CD4-positive, alpha-beta T cell (primary cell): ENCODE data around the gene SHLD3. TPM values are rescaled to one million over a fixed set of nuclear protein-coding genes. Genes with fewer than 3 reads are reported as not detected.
A peak's percentile ranks its signal among the peaks of the same experiment; 100 is the strongest.
"Not testable (repeated sequence)": the region's sequence is repeated elsewhere in the genome, so short reads cannot be mapped to it uniquely, and the experiment has no call there.

Source experiments
- ATAC-seq: fragments of 200-7000 bp; cut with Tn5 transposase; one replicate; pipeline ENCODE4 v1.10.0; 2022; ENCODE audit warnings: mild to moderate bottlenecking; ENCODE audit not compliant: poor library complexity
- CTCF ChIA-PET: fragments of 350-600 bp; sonication (Branson Sonifier 250); formaldehyde crosslinking; loops from one replicate; lab custom pipeline; 2021; ENCODE audit warnings: antibody characterized with exemption, inconsistent platforms; lab: Charles Lee
- POLR2A ChIA-PET: fragments of 350-600 bp; sonication (Branson Sonifier 250); formaldehyde crosslinking; loops from one replicate; lab custom pipeline; 2021; ENCODE audit warnings: antibody characterized with exemption, inconsistent platforms; lab: Charles Lee
- DNase-seq, 14 experiments: peaks; one replicate each; pipeline ENCODE4 v3.0.0-alpha.2; 2013 to 2020; ENCODE audit warnings: mixed read lengths in 2 of 14
- H3K27ac ChIP-seq, 2 donors: one replicate each; pipeline versions ENCODE4 v1.5.1 to v1.7.0; 2013; ENCODE audit warnings: low read length in 2 of 2, low read depth in 1 of 2, mild to moderate bottlenecking in 1 of 2
- H3K27me3 ChIP-seq, 2 experiments: 1 replicate in 1 of 2; 2 replicates in 1 of 2; pipeline versions ENCODE4 v1.6.1 to v1.7.0; 2013; ENCODE audit warnings: low read length in 2 of 2, control low read depth in 1 of 2, mild to moderate bottlenecking in 1 of 2, moderate library complexity in 1 of 2; ENCODE audit not compliant: insufficient read depth in 2 of 2, control insufficient read depth in 1 of 2
- H3K36me3 ChIP-seq: one replicate; pipeline ENCODE4 v1.6.1; 2013; ENCODE audit warnings: low read length, control low read depth; ENCODE audit not compliant: insufficient read depth
- H3K4me1 ChIP-seq: one replicate; pipeline ENCODE4 v1.6.1; 2013; ENCODE audit warnings: low read length, control low read depth; ENCODE audit not compliant: insufficient read depth
- H3K4me3 ChIP-seq: one replicate; pipeline ENCODE4 v1.5.1; 2013; ENCODE audit warnings: mild to moderate bottlenecking, low read length, moderate library complexity
- H3K9me3 ChIP-seq, 2 experiments: 1 replicate in 1 of 2; 2 replicates in 1 of 2; pipeline versions ENCODE4 v1.6.1 to v1.7.0; 2013; ENCODE audit warnings: low read length in 2 of 2, mild to moderate bottlenecking in 2 of 2, control low read depth in 1 of 2, moderate library complexity in 1 of 2; ENCODE audit not compliant: control insufficient read depth in 1 of 2, insufficient read depth in 1 of 2
- H3K27ac Mint-ChIP-seq: one replicate; pipeline ENCODE4 v1.8.0; 2020; ENCODE audit warnings: mixed read lengths
- H3K27me3 Mint-ChIP-seq: one replicate; pipeline ENCODE4 v1.8.0; 2021; ENCODE audit warnings: mixed read lengths
- H3K36me3 Mint-ChIP-seq: one replicate; pipeline ENCODE4 v1.8.0; 2021; ENCODE audit warnings: low read depth, mixed read lengths
- H3K4me1 Mint-ChIP-seq: one replicate; pipeline ENCODE4 v1.8.0; 2021; ENCODE audit warnings: low read depth, mixed read lengths
- H3K4me3 Mint-ChIP-seq: one replicate; pipeline ENCODE4 v1.8.0; 2020; ENCODE audit warnings: mild to moderate bottlenecking, mixed read lengths
- H3K9me3 Mint-ChIP-seq: one replicate; pipeline ENCODE4 v1.8.0; 2020; ENCODE audit warnings: mixed read lengths
- CTCF ChIP-seq: fragments of 200-600 bp; IDR thresholded peaks from one replicate; pipeline ENCODE4 v1.8.0; 2022; ENCODE audit warnings: antibody characterized with exemption, mild to moderate bottlenecking
- intact Hi-C, 2 experiments: fragments of 100-400 bp; cut with DNase I in 1 of 2; cut with micrococcal nuclease in 1 of 2; formaldehyde crosslinking; loops; one replicate each; pipeline versions ENCODE4 v1.15.1 to v1.9.0; 2023 to 2025; cut with DNase I, micrococcal nuclease
- polyA plus RNA-seq, 2 donors: library from polyadenylated mRNA; unstranded; fragments of 120-200 nt; gene quantifications; one replicate each; pipeline ENCODE4 v1.2.1, GENCODE V29; 2013
- total RNA-seq, 174 experiments: library from RNA in 2 of 174; stranded (reverse) in 2 of 174; gene quantifications; one replicate each; pipeline ENCODE4 v1.2.3 and lab custom pipeline; 2021 to 2026

Gene SHLD3
- total RNA-seq (10 to 100 TPM; 11.5 to 11.7 TPM), total RNA-seq (lab: John Stamatoyannopoulos, UW) (4.9 to 19.8 (median 9.7) reads per million in 172 experiments)
- 4.9 TPM for polyA plus RNA-seq (2013, experiment 1 of 2)
- polyA plus RNA-seq (2013, experiment 2 of 2), result 5.5 TPM

- peak; percentile 72 for ATAC-seq
- POLR2A ChIA-PET, result interaction anchor here (0.8 to 3.8 kb wide), 11 partner anchors 19 to 519 kb away, joined by 3 to 72 read pairs (median 6); partner anchors contain the start of genes CENPK, ERBIN, NLN and PPWD1
- peaks cover 29% of the 10 kb centered on the region for H3K4me1 ChIP-seq
- peak within 1 kb of the TSS; percentile 99 for H3K27ac Mint-ChIP-seq
- H3K27ac ChIP-seq, result peak within 1 kb of the TSS; percentile 85 to 87
- H3K9me3 ChIP-seq, result no peaks in the 10 kb centered on the region
- intact Hi-C loops, result loop anchor here (1.0 to 5.0 kb wide), 5 partner anchors 62 to 517 kb away; partner anchors contain the start of genes CENPK (in 1 of the 2), NLN (in 1 of the 2), PPWD1 (in 1 of the 2) and SGTB (in 1 of the 2)
- H3K27me3 ChIP-seq, result no peaks in the 10 kb centered on the region
- peak; percentile 67 to 94 (median 76) for DNase-seq
- H3K36me3 Mint-ChIP-seq, result peaks cover 55% of the 10 kb centered on the region
- no peaks in the 10 kb centered on the region for H3K9me3 Mint-ChIP-seq
- CTCF ChIA-PET, result no interaction called here
- peaks cover 7% of the 10 kb centered on the region for H3K36me3 ChIP-seq
- peak within 1 kb of the TSS; percentile 67 for H3K4me3 ChIP-seq
- H3K4me1 Mint-ChIP-seq, result peaks cover 63% of the 10 kb centered on the region
- peak within 1 kb of the TSS; percentile 99 for H3K4me3 Mint-ChIP-seq
- H3K27me3 Mint-ChIP-seq, result no peaks in the 10 kb centered on the region
- TF ChIP-seq CTCF, result peak; percentile 29
These were observed at the start of gene SHLD3, which contains the start of gene TRAPPC13 for GRCh38 chr5:65624571-65625555. SHLD3 (plus strand) TSS chr5:65625027; CDS start chr5:65629588, 4,561 bp downstream. TRAPPC13 (plus strand) TSS chr5:65625027; CDS start chr5:65625061, 34 bp downstream.

- H3K4me3 Mint-ChIP-seq, result no peak overlapping the region
- no peaks in the 10 kb centered on the region for H3K27me3 Mint-ChIP-seq
- ChIA-PET CTCF (no interaction called here), POLR2A (no interaction called here)
- no peak overlapping the region for H3K4me3 ChIP-seq
- DNase-seq (no peak), ATAC-seq (no peak)
- H3K4me1 ChIP-seq, result no peaks in the 10 kb centered on the region
- H3K36me3 ChIP-seq, result peaks cover 77% of the 10 kb centered on the region
- TF ChIP-seq CTCF, result no peak
- no peaks in the 10 kb centered on the region for H3K27me3 ChIP-seq
- no peak overlapping the region for H3K27ac ChIP-seq
- no peaks in the 10 kb centered on the region for H3K9me3 ChIP-seq
- H3K36me3 Mint-ChIP-seq, result peaks cover 84% of the 10 kb centered on the region
- H3K27ac Mint-ChIP-seq, result no peak overlapping the region
- intact Hi-C loops, result no loop called here
- no peaks in the 10 kb centered on the region for H3K9me3 Mint-ChIP-seq
- peaks cover 46% of the 10 kb centered on the region for H3K4me1 Mint-ChIP-seq
These were observed 47.7 kb upstream of the SHLD3 start for GRCh38 chr5:65577141-65577540.

GRCh38 chr5:65588694-65589093 is 36.1 kb upstream of the SHLD3 start:
- no peak overlapping the region for H3K27ac ChIP-seq
- TF ChIP-seq CTCF, result no peak
- intact Hi-C loops, result no loop called here
- no peaks in the 10 kb centered on the region for H3K4me1 ChIP-seq
- Mint-ChIP-seq H3K4me3 (no peak overlapping the region), H3K36me3 (peaks cover 71% of the 10 kb centered on the region), H3K9me3 (no peaks in the 10 kb centered on the region), H3K4me1 (no peaks in the 10 kb centered on the region), H3K27ac (no peak overlapping the region), H3K27me3 (no peaks in the 10 kb centered on the region)
- ChIA-PET POLR2A (interaction anchor here (1.0 kb wide), 1 partner anchor 25 kb away, joined by 3 read pairs; the partner anchor contains the start of gene PPWD1), CTCF (no interaction called here)
- no peak overlapping the region for H3K4me3 ChIP-seq
- H3K9me3 ChIP-seq, result no peaks in the 10 kb centered on the region
- no peak for DNase-seq
- H3K36me3 ChIP-seq, result peaks cover 75% of the 10 kb centered on the region
- no peak for ATAC-seq
- H3K27me3 ChIP-seq, result no peaks in the 10 kb centered on the region

GRCh38 chr5:65601761-65602160 is 23.1 kb upstream of the SHLD3 start:
- H3K36me3 ChIP-seq, result peaks cover 84% of the 10 kb centered on the region
- DNase-seq, H3K27me3 Mint-ChIP-seq, H3K4me3 Mint-ChIP-seq, H3K4me3 ChIP-seq, H3K27ac Mint-ChIP-seq, CTCF ChIA-PET, H3K27ac ChIP-seq, H3K9me3 ChIP-seq, H3K27me3 ChIP-seq, ATAC-seq, H3K4me1 Mint-ChIP-seq, H3K9me3 Mint-ChIP-seq, intact Hi-C loops, POLR2A ChIA-PET, H3K4me1 ChIP-seq: not testable (repeated sequence)
- H3K36me3 Mint-ChIP-seq, result peaks cover 91% of the 10 kb centered on the region
